Small intestine (tissue), 7 donors: Measurements from ENCODE around the gene AGTRAP. TPM values are rescaled to one million over a fixed set of nuclear protein-coding genes. Genes with fewer than 3 reads are reported as not detected.
A peak's percentile ranks its signal among the peaks of the same experiment; 100 is the strongest.

ENCODE experiments used
- DNase-seq, 2 donors: peaks; one replicate each; pipeline versions ENCODE4 v3.0.0 to v3.0.0-alpha.2; 2013
- FAIRE-seq: peaks from 2 replicates; lab custom pipeline; 2012; peaks lifted over from hg19 to GRCh38; lab: Jason Lieb, UNC
- H3K27ac ChIP-seq, 3 donors: one replicate each; pipeline ENCODE4 v1.5.1; 2013; ENCODE audit warnings: low read length in 2 of 3, mild to moderate bottlenecking in 2 of 3, control low read depth in 1 of 3, inconsistent platforms in 1 of 3, low read depth in 1 of 3, moderate library complexity in 1 of 3
- H3K27me3 ChIP-seq, 3 donors: one replicate each; pipeline ENCODE4 v1.6.1; 2013; ENCODE audit warnings: low read length in 3 of 3, inconsistent platforms in 1 of 3; ENCODE audit not compliant: control insufficient read depth in 3 of 3, insufficient read depth in 3 of 3
- H3K36me3 ChIP-seq, 3 donors: one replicate each; pipeline ENCODE4 v1.6.1; 2013; ENCODE audit warnings: low read length in 3 of 3, inconsistent platforms in 1 of 3, low read depth in 1 of 3, mild to moderate bottlenecking in 1 of 3, moderate library complexity in 1 of 3; ENCODE audit not compliant: control insufficient read depth in 3 of 3, insufficient read depth in 2 of 3
- H3K4me1 ChIP-seq, 3 donors: one replicate each; pipeline ENCODE4 v1.6.1; 2013; ENCODE audit warnings: low read length in 2 of 3, inconsistent platforms in 1 of 3, low read depth in 1 of 3, mild to moderate bottlenecking in 1 of 3, moderate library complexity in 1 of 3; ENCODE audit not compliant: control insufficient read depth in 3 of 3, insufficient read depth in 2 of 3
- H3K4me3 ChIP-seq, 3 donors: one replicate each; pipeline ENCODE4 v1.5.1; 2013; ENCODE audit warnings: low read length in 3 of 3, control low read depth in 1 of 3, inconsistent platforms in 1 of 3, low read depth in 1 of 3, mild to moderate bottlenecking in 1 of 3, moderate library complexity in 1 of 3
- H3K9me3 ChIP-seq, 2 donors: one replicate each; pipeline ENCODE4 v1.6.1; 2013; ENCODE audit warnings: low read depth in 1 of 2, low read length in 1 of 2; ENCODE audit not compliant: control insufficient read depth in 2 of 2, insufficient read depth in 1 of 2
- WGBS, 3 donors: extraction: QIAGEN DNeasy Blood & Tissue Kit; methylation state at CpG; one replicate each; pipeline ENCODE4 v1.1.7; 2013; 5-methylcytosine and 5-hydroxymethylcytosine counted together
- polyA plus RNA-seq, 4 donors: library from polyadenylated mRNA; stranded (reverse) in 3 of 4; unstranded in 1 of 4; fragments of 200-250 nt in 3 of 4; fragments of 120-200 nt in 1 of 4; gene quantifications; one replicate each; pipeline versions ENCODE4 v1.2.1 to v1.2.3, GENCODE V29; 2013
- donor health status: healthy with polysubstance abuse.
- donor health status: control.
- donor health status: control.
- donor health status: Bipolar disorder and iron deficiency.
- donor health status: healthy.

The AGTRAP gene
- polyA plus RNA-seq, 4 donors, result 5.6 to 54.9 (median 19.2) TPM

GRCh38 chr1:11722538-11722937 lies 13.4 kb upstream of the AGTRAP start:
- no peaks in the 10 kb centered on the region for H3K36me3 ChIP-seq
- H3K9me3 ChIP-seq, result no peaks in the 10 kb centered on the region
- H3K4me1 ChIP-seq, result peaks cover 0 to 2% (median 0%) of the 10 kb centered on the region in 3 donors
- no peak for FAIRE-seq
- no peak for DNase-seq
- no peak overlapping the region for H3K4me3 ChIP-seq
- no peak overlapping the region for H3K27ac ChIP-seq
- peaks cover 0 to 6% (median 0%) of the 10 kb centered on the region in 3 donors for H3K27me3 ChIP-seq
- 51 to 79% (median 56%) methylated on average over 2 of the region's 2 CpGs for WGBS, 3 donors

- no peak overlapping the region for H3K27ac ChIP-seq
- H3K9me3 ChIP-seq, result no peaks in the 10 kb centered on the region
- peaks cover 0 to 10% (median 6%) of the 10 kb centered on the region in 3 donors for H3K4me1 ChIP-seq
- DNase-seq, result no peak
- FAIRE-seq, result no peak
- H3K36me3 ChIP-seq, result no peaks in the 10 kb centered on the region
- H3K27me3 ChIP-seq, result no peaks in the 10 kb centered on the region
- WGBS, 3 donors, result 59 to 66% (median 62%) methylated on average over 5 of the region's 5 CpGs
- H3K4me3 ChIP-seq, result no peak overlapping the region
Observed at GRCh38 chr1:11725616-11726015, 10.3 kb upstream of the AGTRAP start.

DNA sequence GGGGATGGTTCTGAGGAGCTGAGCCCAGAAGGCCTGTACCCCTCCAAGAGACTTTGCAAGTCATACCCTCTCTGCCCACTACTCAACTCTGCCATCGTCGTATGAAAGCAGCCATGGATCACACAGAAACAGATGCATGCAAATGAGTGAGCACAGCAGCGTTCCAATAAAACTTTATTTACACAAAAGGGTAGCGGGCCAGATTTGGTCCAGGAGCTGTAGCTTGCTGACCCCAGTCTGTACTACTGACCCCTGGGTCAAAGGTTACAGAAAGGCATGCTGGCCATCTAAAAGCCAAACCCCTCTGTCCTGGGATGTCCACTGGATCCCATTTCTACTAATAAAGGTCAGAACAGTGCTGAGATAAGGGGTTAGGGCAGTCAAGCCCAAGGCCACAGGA lies 8.8 kb upstream of the AGTRAP start:
- no peak overlapping the region for H3K27ac ChIP-seq
- no peaks in the 10 kb centered on the region for H3K27me3 ChIP-seq
- H3K9me3 ChIP-seq, result no peaks in the 10 kb centered on the region
- H3K36me3 ChIP-seq, result no peaks in the 10 kb centered on the region
- FAIRE-seq (no peak), DNase-seq (no peak)
- H3K4me1 ChIP-seq, result peaks cover 0 to 14% (median 6%) of the 10 kb centered on the region in 3 donors
- WGBS, 3 donors, result 89 to 96% (median 93%) methylated on average over 4 of the region's 4 CpGs
- no peak overlapping the region for H3K4me3 ChIP-seq

DNA sequence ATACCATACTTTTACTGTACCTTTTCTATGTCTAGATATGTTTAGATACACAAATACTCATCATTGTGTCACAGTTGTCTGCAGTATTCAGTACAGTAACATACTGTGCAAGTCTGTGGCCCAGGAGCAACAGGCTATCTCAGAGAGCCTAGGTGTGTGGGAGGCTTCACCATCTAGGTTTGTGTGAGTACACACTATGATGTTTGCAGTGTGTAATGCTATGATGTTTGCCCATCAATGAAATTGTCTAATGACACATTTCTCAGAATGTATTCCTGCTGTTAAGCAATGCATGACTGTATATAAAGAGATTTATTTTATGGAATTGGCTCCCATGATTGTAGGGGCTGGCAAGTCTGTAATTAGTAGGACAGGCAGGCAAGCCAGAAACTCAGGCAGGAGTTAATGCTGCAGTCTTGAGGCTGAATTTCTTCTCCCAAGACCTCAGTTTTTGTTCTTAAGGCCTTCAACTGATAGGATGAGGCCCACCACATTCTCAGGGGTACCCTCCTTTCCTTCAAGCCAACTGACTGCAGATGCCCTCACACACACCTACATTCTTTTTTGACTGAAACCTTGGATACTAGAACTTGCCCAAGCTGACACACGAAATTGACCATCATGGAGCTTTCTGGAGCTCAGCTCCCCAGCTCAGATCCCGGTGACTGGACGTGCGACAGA lies 7.7 kb upstream of the AGTRAP start:
- 96% methylated on average over 4 of the region's 4 CpGs for WGBS, 3 donors
- peaks cover 0 to 14% (median 6%) of the 10 kb centered on the region in 3 donors for H3K4me1 ChIP-seq

GRCh38 chr1:11729155-11729497 lies 6.8 kb upstream of the AGTRAP start:
- Histone ChIP-seq H3K36me3 (no peaks in the 10 kb centered on the region), H3K9me3 (no peaks in the 10 kb centered on the region), H3K4me1 (peaks cover 0 to 14% (median 6%) of the 10 kb centered on the region in 3 donors), H3K27ac (no peak overlapping the region), H3K27me3 (no peaks in the 10 kb centered on the region), H3K4me3 (no peak overlapping the region)
- WGBS, 3 donors, result 90 to 93% (median 90%) methylated on average over 11 of the region's 11 CpGs
- no peak for FAIRE-seq
- no peak for DNase-seq

More for the DNA sequence above, 7.7 kb upstream of the AGTRAP start:
- no peak for FAIRE-seq
- no peak overlapping the region for H3K27ac ChIP-seq
- H3K9me3 ChIP-seq, result no peaks in the 10 kb centered on the region
- no peak overlapping the region for H3K4me3 ChIP-seq
- no peak for DNase-seq
- H3K36me3 ChIP-seq, result no peaks in the 10 kb centered on the region
- H3K27me3 ChIP-seq, result no peaks in the 10 kb centered on the region

DNA sequence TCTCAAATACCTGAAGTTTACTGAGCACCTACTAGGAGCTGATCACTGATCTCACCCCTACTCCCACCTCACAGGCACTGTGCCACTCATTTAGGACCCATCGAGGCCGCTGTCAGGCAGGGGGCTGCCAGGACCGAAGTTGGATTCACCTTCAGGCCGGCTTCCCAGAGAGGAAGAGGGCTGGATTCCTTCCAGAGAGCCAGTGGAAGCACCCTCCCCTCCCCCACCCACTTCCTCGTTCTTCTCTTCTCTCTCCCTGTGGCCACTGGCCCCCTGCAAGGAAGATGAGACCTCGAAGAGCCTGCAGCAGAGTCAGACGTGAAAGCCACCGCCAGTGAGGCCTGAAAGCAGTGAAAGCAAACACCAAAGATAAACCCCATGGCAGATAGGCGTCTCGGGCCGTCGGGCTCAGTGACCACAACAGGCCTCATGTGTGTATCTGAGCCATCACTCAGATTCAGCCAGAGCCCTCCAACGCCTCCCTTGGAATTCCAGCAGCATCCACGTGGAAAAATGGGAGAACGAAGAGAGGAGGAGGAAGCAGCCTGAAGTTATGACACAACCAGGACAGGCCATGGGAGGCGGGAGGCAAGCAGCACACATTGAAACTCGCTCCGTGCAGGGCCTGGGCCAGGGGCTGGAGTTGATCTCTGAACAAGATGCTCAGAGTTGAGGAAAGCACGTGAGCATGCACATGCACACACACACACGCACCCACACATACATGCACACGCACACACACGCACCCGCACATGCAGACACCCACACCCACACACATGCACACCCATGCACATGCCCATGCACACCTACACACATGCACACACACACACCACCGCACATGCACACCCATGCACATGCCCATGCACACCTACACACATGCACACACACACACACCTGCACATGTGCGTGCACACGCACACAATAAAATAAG lies 6.2 kb upstream of the AGTRAP start:
- H3K4me3 ChIP-seq, result no peak overlapping the region
- WGBS, 3 donors, result 63 to 79% (median 64%) methylated on average over 25 to 26 of the region's 26 CpGs

DNA sequence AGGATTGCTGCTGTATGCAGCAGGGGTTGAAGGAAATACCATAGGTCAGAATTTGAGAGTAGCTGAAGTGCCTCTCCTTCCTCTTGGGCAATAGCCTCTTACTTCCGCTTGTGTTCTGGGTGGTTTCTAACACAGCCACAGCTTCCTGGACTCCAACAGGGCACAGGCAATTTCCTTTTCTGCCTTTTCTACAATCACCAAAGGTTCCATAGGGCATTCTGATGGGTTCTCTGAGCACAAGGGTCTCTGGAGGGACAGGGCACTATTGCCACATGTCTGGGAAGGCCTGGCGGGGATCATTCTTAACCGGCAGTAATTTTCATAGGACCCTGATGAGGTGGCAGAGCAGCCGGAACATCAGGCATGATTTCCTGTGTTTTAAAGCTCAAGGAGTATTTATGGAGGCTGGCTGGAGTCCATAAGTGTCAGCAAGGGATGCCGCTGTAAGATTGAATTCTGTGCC lies 5.5 kb upstream of the AGTRAP start:
- peak; percentile 36 to 72 for DNase-seq
- peaks cover 0 to 17% (median 6%) of the 10 kb centered on the region in 3 donors for H3K4me1 ChIP-seq
- 29 to 35% (median 35%) methylated on average over 5 of the region's 5 CpGs for WGBS, 3 donors
- no peaks in the 10 kb centered on the region for H3K9me3 ChIP-seq
- no peaks in the 10 kb centered on the region for H3K36me3 ChIP-seq
- H3K27ac ChIP-seq, result peak overlapping the region in 1 of 3 donors; percentile 88
- no peak overlapping the region for H3K4me3 ChIP-seq
- no peaks in the 10 kb centered on the region for H3K27me3 ChIP-seq
- no peak for FAIRE-seq

More for the DNA sequence above, 6.2 kb upstream of the AGTRAP start:
- Histone ChIP-seq H3K36me3 (no peaks in the 10 kb centered on the region), H3K9me3 (no peaks in the 10 kb centered on the region), H3K4me1 (peaks cover 0 to 14% (median 6%) of the 10 kb centered on the region in 3 donors), H3K27me3 (no peaks in the 10 kb centered on the region), H3K27ac (peak overlapping the region in 1 of 3 donors; percentile 19)
- FAIRE-seq (no peak), DNase-seq (no peak)

DNA sequence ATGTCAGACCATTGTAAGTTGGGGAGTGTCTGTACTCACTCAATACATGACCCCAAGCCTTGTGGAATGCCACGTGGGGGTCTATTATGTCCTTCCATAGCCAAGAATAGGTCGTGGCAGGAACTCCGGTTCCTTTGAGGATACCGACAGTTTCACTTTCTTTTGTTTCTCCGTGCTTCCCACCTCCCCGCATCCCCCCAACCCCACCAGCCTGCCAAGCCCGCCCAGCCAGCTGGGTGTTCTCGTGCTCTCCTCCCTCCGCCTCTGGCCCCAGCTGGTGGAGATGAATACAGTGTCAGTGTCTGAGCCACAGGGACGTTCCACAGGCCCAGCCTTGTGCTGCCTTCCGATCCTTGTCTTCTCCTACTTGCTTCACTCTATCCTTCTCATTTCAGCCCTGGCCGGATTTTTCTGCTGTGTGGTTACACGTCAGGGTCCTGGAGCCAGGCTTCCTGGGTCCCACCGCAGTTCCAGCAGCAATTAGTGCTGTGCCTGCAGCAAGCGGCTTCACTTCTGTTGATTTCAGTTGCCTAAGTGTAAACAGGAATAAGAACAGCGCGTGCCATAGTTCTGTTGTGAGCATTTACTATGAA lies 4.1 kb upstream of the AGTRAP start:
- FAIRE-seq, result no peak
- peak in 1 of 2 donors; percentile 60 for DNase-seq
- peak overlapping the region in 2 of 3 donors; percentile 15 to 43 for H3K4me3 ChIP-seq
- no peaks in the 10 kb centered on the region for H3K27me3 ChIP-seq
- peaks cover 0 to 20% (median 6%) of the 10 kb centered on the region in 3 donors for H3K4me1 ChIP-seq
- no peaks in the 10 kb centered on the region for H3K9me3 ChIP-seq
- 32 to 35% (median 33%) methylated on average over 17 of the region's 17 CpGs for WGBS, 3 donors
- H3K27ac ChIP-seq, result peak overlapping the region in 2 of 3 donors; percentile 70 to 84
- H3K36me3 ChIP-seq, result no peaks in the 10 kb centered on the region
